Lower leg skin (tissue), 4 donors: ENCODE data around the gene TASP1. TPM values are rescaled to one million over a fixed set of nuclear protein-coding genes. Genes with fewer than 3 reads are reported as not detected.
"Not testable (repeated sequence)": the region's sequence is repeated elsewhere in the genome, so short reads cannot be mapped to it uniquely, and the experiment has no call there.

Experiments used
- DNase-seq, 2 donors: peaks; one replicate each; pipeline ENCODE4 v3.0.0-alpha.2; 2019; ENCODE audit warnings: low spot score in 2 of 2
- H3K4me3 ChIP-seq: fragments of 200-600 bp; sonication (generic); 2 replicates; pipeline ENCODE4 v1.5.1; 2017; ENCODE audit warnings: mild to moderate bottlenecking, low read depth; ENCODE audit not compliant: poor library complexity, severe bottlenecking
- POLR2A ChIP-seq, 2 donors: fragments of 450-650 bp; IDR thresholded peaks; one replicate each; pipeline ENCODE4 v1.6.1; 2016 to 2017; ENCODE audit warnings: antibody characterized with exemption in 2 of 2, mild to moderate bottlenecking in 1 of 2, moderate library complexity in 1 of 2
- WGBS, 2 donors: methylation state at CpG; one replicate each; pipeline ENCODE4 v1.1.5; 2018; 5-methylcytosine and 5-hydroxymethylcytosine counted together
- intact Hi-C: fragments of 100-400 bp; cut with DNase I; formaldehyde crosslinking; loops from one replicate; pipeline ENCODE4 v1.15.0; 2023; ENCODE audit warnings: low total_unique reads
- total RNA-seq, 4 donors: library from RNA; depleted of rRNA; stranded (reverse); fragments of >200 nt; gene quantifications; one replicate each; pipeline ENCODE4 v1.1.0, GENCODE V29; 2016
- TF ChIP-seq, protein P1 (sequence below), 3 donors: fragments of 450-650 bp; IDR thresholded peaks; one replicate each; pipeline ENCODE4 v1.5.1; 2016; ENCODE audit warnings: antibody characterized with exemption in 3 of 3, mild to moderate bottlenecking in 3 of 3, moderate library complexity in 2 of 3

Gene TASP1
- total RNA-seq, 4 donors from 2014 or later: 9.0 to 18.3 (median 12.7) TPM

DNA sequence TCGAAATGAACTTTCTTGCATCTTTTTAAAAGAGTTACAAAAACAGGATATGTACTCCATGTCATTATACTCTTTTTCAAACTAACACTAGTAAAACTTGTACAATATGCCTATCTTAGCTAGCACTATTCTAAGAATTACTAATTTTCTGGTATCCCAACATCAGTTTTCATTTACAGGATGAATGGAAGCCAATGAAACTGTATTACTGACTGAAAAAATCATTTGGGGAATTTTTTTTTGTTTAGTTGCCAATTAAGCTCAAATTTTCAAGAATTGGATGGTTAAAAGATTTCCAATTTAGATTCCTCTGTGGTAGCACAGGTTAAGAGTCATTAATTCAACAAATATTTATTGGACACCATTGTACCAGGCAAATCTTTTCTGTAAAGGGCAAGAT is 30.7 kb downstream of the TASP1 start:
- intact Hi-C loops: no loop called here
- WGBS, 2 donors: 72 to 76% methylated on average over 1 of the region's 1 CpG
- H3K4me3 ChIP-seq: no peak overlapping the region
- TF ChIP-seq, protein P1, sequence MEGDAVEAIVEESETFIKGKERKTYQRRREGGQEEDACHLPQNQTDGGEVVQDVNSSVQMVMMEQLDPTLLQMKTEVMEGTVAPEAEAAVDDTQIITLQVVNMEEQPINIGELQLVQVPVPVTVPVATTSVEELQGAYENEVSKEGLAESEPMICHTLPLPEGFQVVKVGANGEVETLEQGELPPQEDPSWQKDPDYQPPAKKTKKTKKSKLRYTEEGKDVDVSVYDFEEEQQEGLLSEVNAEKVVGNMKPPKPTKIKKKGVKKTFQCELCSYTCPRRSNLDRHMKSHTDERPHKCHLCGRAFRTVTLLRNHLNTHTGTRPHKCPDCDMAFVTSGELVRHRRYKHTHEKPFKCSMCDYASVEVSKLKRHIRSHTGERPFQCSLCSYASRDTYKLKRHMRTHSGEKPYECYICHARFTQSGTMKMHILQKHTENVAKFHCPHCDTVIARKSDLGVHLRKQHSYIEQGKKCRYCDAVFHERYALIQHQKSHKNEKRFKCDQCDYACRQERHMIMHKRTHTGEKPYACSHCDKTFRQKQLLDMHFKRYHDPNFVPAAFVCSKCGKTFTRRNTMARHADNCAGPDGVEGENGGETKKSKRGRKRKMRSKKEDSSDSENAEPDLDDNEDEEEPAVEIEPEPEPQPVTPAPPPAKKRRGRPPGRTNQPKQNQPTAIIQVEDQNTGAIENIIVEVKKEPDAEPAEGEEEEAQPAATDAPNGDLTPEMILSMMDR (IDR thresholded peaks at IDR 0.05): no peak
- TF ChIP-seq POLR2A (IDR thresholded peaks at IDR 0.05): no peak
- no peak for DNase-seq

DNA sequence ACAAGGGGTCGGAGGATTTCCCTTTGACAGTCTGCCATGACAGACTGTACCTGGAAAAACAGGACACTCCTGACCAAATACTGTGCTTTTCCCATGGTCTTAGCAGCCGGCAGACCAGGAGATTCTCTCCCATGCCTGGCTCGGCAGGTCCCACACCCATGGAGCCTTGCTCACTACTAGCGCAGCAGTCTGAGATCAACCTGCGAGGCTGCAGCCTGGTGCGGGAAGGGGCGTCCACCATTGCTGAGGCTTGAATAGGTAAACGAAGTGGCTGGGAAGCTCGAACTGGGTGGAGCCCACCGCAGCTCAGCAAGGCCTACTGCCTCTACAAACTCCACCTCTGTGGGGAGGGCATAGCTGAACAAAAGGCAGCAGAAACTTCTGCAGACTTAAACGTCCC is 45.3 kb downstream of the TASP1 start:
- DNase-seq, intact Hi-C loops, H3K4me3 ChIP-seq: not testable (repeated sequence)
- 93 to 95% methylated on average over 11 of the region's 11 CpGs for WGBS, 2 donors

DNA sequence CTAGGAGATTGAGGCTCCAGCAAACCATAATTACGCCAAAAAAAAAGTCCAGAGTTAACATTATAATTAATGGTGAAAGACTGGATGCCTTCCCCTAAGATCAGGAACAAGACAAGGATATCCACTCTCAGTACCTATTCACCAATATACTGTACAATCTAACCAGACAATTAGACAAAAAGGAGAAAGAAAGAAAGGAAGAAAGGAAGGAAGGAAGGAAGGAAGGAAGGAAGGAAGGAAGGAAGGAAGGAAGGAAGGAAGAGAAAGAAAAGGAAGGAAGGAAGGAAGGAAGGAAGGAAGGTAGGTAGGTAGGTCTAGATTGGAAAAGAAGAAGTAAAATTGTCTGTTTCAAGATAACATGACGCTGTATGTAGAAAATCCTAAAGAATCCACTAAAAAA is 50.7 kb downstream of the TASP1 start:
- no peak for TF ChIP-seq POLR2A (IDR thresholded peaks at IDR 0.05)
- TF ChIP-seq, protein P1 (IDR thresholded peaks at IDR 0.05): no peak
- WGBS, 2 donors: 92 to 97% methylated on average over 2 of the region's 2 CpGs
- intact Hi-C loops: no loop called here

DNA sequence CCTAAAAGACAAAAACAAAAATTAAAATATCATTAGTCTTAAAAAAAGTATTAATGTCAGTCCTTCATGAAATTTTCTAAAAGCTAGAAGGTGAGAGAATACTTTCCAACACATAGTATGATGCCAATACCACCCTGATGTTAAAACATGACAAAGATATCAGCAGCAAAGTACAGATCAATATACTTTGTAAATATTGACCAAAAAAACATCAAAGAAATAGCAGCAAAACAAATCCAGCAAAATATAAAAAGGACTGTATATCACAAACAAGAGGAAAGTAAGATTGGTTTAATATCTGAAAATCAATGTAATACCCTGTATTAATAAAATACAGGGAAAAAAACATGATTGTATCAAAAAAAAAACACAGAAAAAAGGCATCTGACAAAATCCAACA is 51.4 kb downstream of the TASP1 start:
- no peak for TF ChIP-seq POLR2A (IDR thresholded peaks at IDR 0.05)
- TF ChIP-seq, protein P1 (IDR thresholded peaks at IDR 0.05): no peak
- DNase-seq: no peak
- intact Hi-C loops: no loop called here
- no peak overlapping the region for H3K4me3 ChIP-seq

More for the DNA sequence above, 50.7 kb downstream of the TASP1 start:
- no peak for DNase-seq
- no peak overlapping the region for H3K4me3 ChIP-seq

DNA sequence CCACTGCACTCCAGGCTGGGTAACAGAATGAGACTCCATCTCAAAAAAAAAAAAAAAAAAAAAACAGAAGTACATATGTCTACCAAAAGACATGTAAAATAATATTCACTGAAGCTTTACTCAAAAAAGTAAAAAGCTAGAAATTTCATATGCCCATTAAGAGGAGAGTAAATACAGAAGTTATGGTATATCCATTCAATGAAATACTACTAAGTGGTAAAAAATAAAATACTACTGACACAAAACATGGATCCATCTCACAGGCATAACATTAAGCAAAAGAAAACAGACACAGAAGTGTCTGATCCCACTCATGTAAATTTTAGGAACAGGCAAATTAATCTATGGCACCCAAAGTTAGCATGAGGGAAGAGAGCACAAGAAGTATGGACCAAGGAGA is 52.6 kb downstream of the TASP1 start:
- no peak overlapping the region for H3K4me3 ChIP-seq
- intact Hi-C loops: no loop called here
- no peak for DNase-seq
- TF ChIP-seq POLR2A (IDR thresholded peaks at IDR 0.05): no peak

DNA sequence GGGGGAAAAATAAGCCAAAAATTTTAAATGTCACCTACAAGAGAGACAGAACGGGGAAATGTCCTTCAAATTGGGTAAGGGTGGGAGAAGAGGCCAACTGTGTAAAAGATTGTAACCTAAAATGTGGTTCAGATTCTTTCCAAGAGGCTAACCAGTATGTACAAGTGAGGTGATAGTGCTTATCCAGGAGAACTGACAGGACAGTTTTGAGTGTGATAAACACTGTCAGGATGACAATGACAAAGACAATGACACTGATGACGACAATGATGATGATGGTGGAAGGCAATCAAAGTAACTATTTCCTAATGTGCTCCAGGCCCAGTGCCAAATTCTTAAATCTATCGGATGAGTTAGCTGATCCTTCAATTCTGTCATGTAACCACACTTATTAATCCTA is 57.3 kb downstream of the TASP1 start:
- no peak overlapping the region for H3K4me3 ChIP-seq
- DNase-seq: no peak
- 73 to 77% methylated on average over 3 of the region's 3 CpGs for WGBS, 2 donors
- intact Hi-C loops: no loop called here
- no peak for TF ChIP-seq POLR2A (IDR thresholded peaks at IDR 0.05)
- TF ChIP-seq, protein P1 (IDR thresholded peaks at IDR 0.05): no peak

DNA sequence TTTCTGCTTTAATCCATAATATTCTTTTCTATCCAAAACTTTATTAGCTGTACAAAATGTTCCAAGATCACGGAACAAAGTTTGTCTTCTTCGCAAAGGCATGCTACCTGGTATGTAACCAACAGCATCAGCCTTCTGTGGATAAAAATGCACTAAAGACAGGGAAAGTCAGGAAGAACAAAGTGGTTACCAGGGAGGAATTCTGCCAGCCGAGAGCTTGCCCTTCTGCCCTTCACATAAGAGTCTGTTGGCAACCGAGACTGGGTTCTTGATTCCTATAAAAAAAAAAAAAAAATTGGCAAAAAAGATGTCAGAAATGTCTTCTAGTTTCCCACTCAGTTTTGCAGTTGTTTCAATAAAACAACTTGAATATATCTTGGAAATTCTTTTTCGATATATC is 58.0 kb downstream of the TASP1 start:
- TF ChIP-seq POLR2A (IDR thresholded peaks at IDR 0.05): no peak
- TF ChIP-seq, protein P1 (IDR thresholded peaks at IDR 0.05): no peak
- no peak overlapping the region for H3K4me3 ChIP-seq
- 91 to 97% methylated on average over 5 of the region's 5 CpGs for WGBS, 2 donors
- intact Hi-C loops: no loop called here
- DNase-seq: no peak
